ENCODE measurements around the gene CDKN1C. TPM values are rescaled to one million over a fixed set of nuclear protein-coding genes. Genes with fewer than 3 reads are reported as not detected.

The CDKN1C gene
- total and polyA plus RNA-seq, 2 of the 8 experiments (the other 6 are each of a cell fraction or from before 2014, with no cell fraction given) = 12.8 to 14.1 TPM

DNA sequence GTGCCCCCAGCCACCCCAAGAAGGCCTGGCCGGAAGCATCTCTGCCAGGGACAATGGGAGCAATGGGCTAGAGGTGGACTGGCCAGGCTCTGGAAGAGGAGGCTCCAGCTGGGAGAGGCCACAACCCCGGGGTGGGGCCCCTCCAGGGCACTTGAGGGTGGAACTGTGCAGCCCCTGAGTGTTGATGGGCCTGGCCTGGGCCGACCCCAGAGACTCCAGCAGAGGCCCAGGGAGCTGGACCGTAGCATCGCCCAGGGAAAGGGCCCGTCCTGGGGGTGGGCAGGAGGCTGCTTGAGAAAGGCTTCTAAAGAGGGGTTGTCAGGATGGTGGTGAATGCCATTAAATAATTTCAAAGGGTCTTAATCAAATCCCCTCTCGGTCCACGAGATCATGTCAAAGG, 30.4 kb downstream of the CDKN1C start:
- FAIRE-seq (no peak), DNase-seq (ENCODE audit: low read depth in 1 of 2, low spot score in 2 of 2) (no peak)
- H4K8ac ChIP-seq (ENCODE audit: extremely low read depth, insufficient read depth, low read length) = no peak overlapping the region
- no peak overlapping the region for H2BK15ac ChIP-seq (ENCODE audit: low read length)
- no peaks in the 10 kb centered on the region for H3K36me3 ChIP-seq (ENCODE audit: control insufficient read depth in 2 of 4, insufficient read depth in 4 of 4, low read length in 3 of 4)
- ChIA-PET POLR2A (ENCODE audit: partially characterized antibody) (no interaction called here), CTCF (ENCODE audit: partially characterized antibody) (interaction anchor here (2.9 kb wide), 1 partner anchor 323 kb away, joined by 13 read pairs; no protein-coding TSS in a partner anchor)
- no peak overlapping the region for H3K18ac ChIP-seq (ENCODE audit: extremely low read depth, low read length)
- H3K9me3 ChIP-seq (ENCODE audit: insufficient read depth in 2 of 2, low read depth in 1 of 2, low read length in 1 of 2) = no peaks in the 10 kb centered on the region; a peak in 1 of 4 replicates
- WGBS, 2 experiments (ENCODE audit: extremely low coverage in 1 of 2, insufficient coverage in 1 of 2, insufficient read length in 1 of 2, insufficient replicate concordance in 2 of 2, low coverage in 1 of 2, low lambda C conversion rate in 2 of 2, missing lambda C conversion rate in 1 of 2) = 87% methylated on average over 8 of the region's 8 CpGs; no CpG with 5 or more reads in 1 of the 2 experiments
- no peak overlapping the region for H2BK5ac ChIP-seq (ENCODE audit: low read depth, low read length)
- H2AK5ac ChIP-seq (ENCODE audit: low read depth, low read length) = no peak overlapping the region
- no peak overlapping the region for H2BK12ac ChIP-seq (ENCODE audit: low read depth, low read length)
- no peak overlapping the region for H3K4me2 ChIP-seq (ENCODE audit: insufficient read depth in 1 of 2, low read depth in 2 of 2, low read length in 2 of 2)
- no peak overlapping the region for H3K56ac ChIP-seq (replicated peaks; ENCODE audit: insufficient read length, low read depth, low read length)
- H3K79me2 ChIP-seq (ENCODE audit: control insufficient read depth in 1 of 2, insufficient read depth in 2 of 2, low read length in 2 of 2) = no peaks in the 10 kb centered on the region
- no peaks in the 10 kb centered on the region for H3K79me1 ChIP-seq (ENCODE audit: low read depth, low read length)
- H4K5ac ChIP-seq (ENCODE audit: insufficient read length, low read depth, low read length) = no peak overlapping the region
- H3K23ac ChIP-seq (ENCODE audit: insufficient read length) = no peak overlapping the region
- H3K27me3 ChIP-seq (replicated peaks in 1 of 4; ENCODE audit: control insufficient read depth in 3 of 4, extremely low read depth in 1 of 4, insufficient read depth in 3 of 4, low read length in 3 of 4) = peaks cover 0 to 32% (median 18%) of the 10 kb centered on the region in 4 experiments; a peak in 4 of 7 replicates
- H3K4ac ChIP-seq (replicated peaks; ENCODE audit: insufficient read length, low read depth, low read length) = no peak overlapping the region
- H3K23me2 ChIP-seq (ENCODE audit: low read depth, low read length) = peaks cover 4% of the 10 kb centered on the region; the same call in 1 of the 2 replicates
- peaks cover 0 to 2% of the 10 kb centered on the region in 2 experiments for H4K20me1 ChIP-seq (replicated peaks in 1 of 2; ENCODE audit: control insufficient read depth in 1 of 2, insufficient read depth in 2 of 2, low read length in 2 of 2)
- no peak overlapping the region for H4K91ac ChIP-seq (replicated peaks; ENCODE audit: insufficient read length, low read length)
- H3K4me1 ChIP-seq (replicated peaks in 1 of 4; ENCODE audit: control insufficient read depth in 3 of 4, insufficient read depth in 4 of 4, low read length in 3 of 4) = peaks cover 0 to 10% (median 4%) of the 10 kb centered on the region in 4 experiments; a peak in 5 of 7 replicates
- no peak overlapping the region for H2BK120ac ChIP-seq (replicated peaks; ENCODE audit: low read depth, low read length)
- no peak overlapping the region for H3K27ac ChIP-seq (ENCODE audit: low read depth, low read length)
- no peak overlapping the region for H2BK20ac ChIP-seq (ENCODE audit: low read length)
- H3K4me3 ChIP-seq (ENCODE audit: extremely low read depth in 1 of 4, insufficient read depth in 2 of 4, low read depth in 3 of 4, low read length in 4 of 4) = no peak overlapping the region
- no peak overlapping the region for H3K9ac ChIP-seq (replicated peaks in 1 of 4; ENCODE audit: extremely low read depth in 1 of 4, low read depth in 3 of 4, low read length in 3 of 4)
- H3K14ac ChIP-seq (ENCODE audit: insufficient read length) = no peak overlapping the region
- no peak overlapping the region for H2AFZ ChIP-seq (ENCODE audit: low read length)
- TF ChIP-seq SP4 (IDR thresholded peaks at IDR 0.05; ENCODE audit: low read length) (no peak), RBBP5 (IDR thresholded peaks at IDR 0.05; ENCODE audit: borderline replicate concordance, low read depth, low read length) (no peak), SUZ12 (IDR thresholded peaks at IDR 0.05; ENCODE audit: low read length) (no peak), POU5F1 (IDR thresholded peaks at IDR 0.05; ENCODE audit: low read depth, low read length) (no peak), POLR2A (IDR thresholded peaks at IDR 0.05; ENCODE audit: control extremely low read depth in 1 of 2, low read depth in 2 of 2, low read length in 2 of 2) (no peak), SP1 (IDR thresholded peaks at IDR 0.05; ENCODE audit: low read depth, low read length) (no peak), TAF1 (IDR thresholded peaks at IDR 0.05; ENCODE audit: low read depth, low read length) (no peak), EZH2 (IDR thresholded peaks at IDR 0.05; ENCODE audit: low read depth, low read length, severe bottlenecking) (no peak), JUND (IDR thresholded peaks at IDR 0.05; ENCODE audit: low read length) (no peak), GABPA (IDR thresholded peaks at IDR 0.05; ENCODE audit: borderline replicate concordance, insufficient read depth, low read length) (no peak), ASH2L (IDR thresholded peaks at IDR 0.05; ENCODE audit: low read length) (no peak), BCL11A (IDR thresholded peaks at IDR 0.05; ENCODE audit: low read depth in 2 of 2, low read length in 2 of 2) (no peak), KDM5A (IDR thresholded peaks at IDR 0.05; ENCODE audit: low read length) (no peak), SRF (IDR thresholded peaks at IDR 0.05; ENCODE audit: low read depth, low read length) (no peak)
- TF ChIP-seq, protein P1, sequence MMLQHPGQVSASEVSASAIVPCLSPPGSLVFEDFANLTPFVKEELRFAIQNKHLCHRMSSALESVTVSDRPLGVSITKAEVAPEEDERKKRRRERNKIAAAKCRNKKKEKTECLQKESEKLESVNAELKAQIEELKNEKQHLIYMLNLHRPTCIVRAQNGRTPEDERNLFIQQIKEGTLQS (IDR thresholded peaks at IDR 0.05; ENCODE audit: insufficient read depth, low read depth, low read length) = no peak

Measured in H1 (cell line).